Hepatocyte (in vitro differentiated cells): ENCODE measurements around the gene TRMO. TPM values are rescaled to one million over a fixed set of nuclear protein-coding genes. Genes with fewer than 3 reads are reported as not detected.

Experiments
- DNase-seq: peaks from one replicate; pipeline ENCODE4 v3.0.0-alpha.2; 2016; ENCODE audit warnings: low spot score
- H2AFZ ChIP-seq: fragments of 200-600 bp; sonication (generic); 2 replicates; pipeline ENCODE4 v1.6.0; 2016; ENCODE audit warnings: antibody characterized with exemption, mild to moderate bottlenecking
- H3K27ac ChIP-seq: fragments of 200-600 bp; sonication (generic); 2 replicates; pipeline ENCODE4 v1.5.1; 2016; ENCODE audit warnings: mild to moderate bottlenecking
- H3K27me3 ChIP-seq: fragments of 200-600 bp; sonication (generic); 2 replicates; pipeline ENCODE4 v1.6.1; 2016
- H3K36me3 ChIP-seq: fragments of 200-600 bp; sonication (generic); replicated peaks from 2 replicates; pipeline ENCODE4 v1.5.1; 2016; ENCODE audit warnings: low read depth; ENCODE audit not compliant: insufficient read depth
- H3K4me1 ChIP-seq: fragments of 200-600 bp; sonication (generic); 2 replicates; pipeline ENCODE4 v1.5.1; 2016; ENCODE audit warnings: mild to moderate bottlenecking, moderate library complexity; ENCODE audit not compliant: insufficient read depth
- H3K4me2 ChIP-seq: fragments of 200-600 bp; sonication (generic); 2 replicates; pipeline ENCODE4 v1.6.0; 2016
- H3K4me3 ChIP-seq: fragments of 200-600 bp; sonication (generic); 2 replicates; pipeline ENCODE4 v1.5.1; 2016; ENCODE audit warnings: mild to moderate bottlenecking
- H3K79me2 ChIP-seq: fragments of 200-600 bp; sonication (generic); 2 replicates; pipeline ENCODE4 v1.6.0; 2017; ENCODE audit warnings: mild to moderate bottlenecking
- H3K9me2 ChIP-seq: fragments of 200-600 bp; sonication (generic); replicated peaks from 2 replicates; pipeline ENCODE4 v1.6.0; 2017; ENCODE audit warnings: mild to moderate bottlenecking; ENCODE audit not compliant: insufficient read depth
- H3K9me3 ChIP-seq: fragments of 200-600 bp; sonication (generic); 2 replicates; pipeline ENCODE4 v1.5.1; 2016; ENCODE audit warnings: low read depth, mild to moderate bottlenecking
- H4K20me1 ChIP-seq: fragments of 200-600 bp; sonication (generic); 2 replicates; pipeline ENCODE4 v1.6.0; 2016; ENCODE audit warnings: mild to moderate bottlenecking; ENCODE audit not compliant: insufficient read depth, poor library complexity, severe bottlenecking
- CTCF ChIP-seq: fragments of 200-600 bp; sonication (generic); IDR thresholded peaks from 2 replicates; pipeline ENCODE4 v1.5.1; 2016; ENCODE audit warnings: antibody characterized with exemption, mild to moderate bottlenecking; ENCODE audit not compliant: poor library complexity
- EZH2 ChIP-seq: fragments of 200-600 bp; sonication (generic); IDR thresholded peaks from 2 replicates; pipeline ENCODE4 v1.6.1; 2016; ENCODE audit warnings: antibody characterized with exemption, mild to moderate bottlenecking, borderline replicate concordance
- EZH2phosphoT487 ChIP-seq: fragments of 200-600 bp; sonication (generic); IDR thresholded peaks from one replicate; pipeline ENCODE4 v1.6.1; 2018; ENCODE audit warnings: antibody characterized with exemption, mild to moderate bottlenecking, low read depth, moderate library complexity; ENCODE audit not compliant: unreplicated experiment, severe bottlenecking
- WGBS: methylation state at CpG from one replicate; pipeline ENCODE4 v1.1.6; 2016; ENCODE audit warnings: low lambda C conversion rate; ENCODE audit errors: missing lambda C conversion rate; 5-methylcytosine and 5-hydroxymethylcytosine counted together
- polyA plus RNA-seq: library from polyadenylated mRNA; unstranded; fragments of >200 nt; fragmentation: Nextera tagmentation; extraction: Ambion mirVana; gene quantifications from 2 replicates; pipeline ENCODE4 v1.2.1, GENCODE V29; 2016
- total RNA-seq: library from RNA; depleted of rRNA; stranded (reverse); fragments of >200 nt; gene quantifications from 2 replicates; pipeline ENCODE4 v1.2.3, GENCODE V29; 2014

The TRMO gene
- total and polyA plus RNA-seq, 2 experiments from 2014 or later = 10.8 to 22.6 TPM

DNA sequence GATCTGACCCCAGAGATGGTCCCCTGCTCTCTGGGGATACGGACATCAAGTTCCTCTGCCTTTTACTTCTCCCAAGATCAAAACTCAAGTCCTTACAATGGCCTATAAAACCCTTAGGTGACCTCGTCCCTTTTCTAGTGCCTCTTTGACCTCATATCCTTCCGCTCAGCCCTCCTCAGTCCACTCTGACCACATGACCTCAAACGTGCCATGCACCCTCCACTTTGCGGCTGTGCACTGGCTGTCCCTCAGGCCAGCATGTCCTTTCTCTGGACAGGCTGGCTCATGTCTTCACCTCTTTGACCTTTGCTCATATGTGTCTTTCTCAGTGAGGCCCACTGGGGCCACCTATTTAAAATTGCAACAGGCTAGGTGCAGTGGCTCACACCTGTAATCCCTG, 14.7 kb downstream of the TRMO start:
- Histone ChIP-seq H3K36me3 (no peaks in the 10 kb centered on the region), H3K4me3 (no peak overlapping the region), H3K9me3 (no peaks in the 10 kb centered on the region), H2AFZ (no peak overlapping the region), H4K20me1 (no peaks in the 10 kb centered on the region), H3K4me1 (no peaks in the 10 kb centered on the region), H3K27me3 (no peaks in the 10 kb centered on the region), H3K9me2 (no peaks in the 10 kb centered on the region), H3K4me2 (no peak overlapping the region), H3K27ac (no peak overlapping the region), H3K79me2 (peaks cover 10% of the 10 kb centered on the region)
- WGBS = 93% methylated on average over 5 of the region's 5 CpGs
- DNase-seq = no peak
- TF ChIP-seq EZH2 (no peak), CTCF (no peak), EZH2phosphoT487 (no peak)

- no peaks in the 10 kb centered on the region for H3K4me1 ChIP-seq
- H3K9me3 ChIP-seq = no peaks in the 10 kb centered on the region
- no peak overlapping the region for H3K27ac ChIP-seq
- H3K4me3 ChIP-seq = no peak overlapping the region
- H3K9me2 ChIP-seq = no peaks in the 10 kb centered on the region
- H2AFZ ChIP-seq = no peak overlapping the region
- WGBS = 97% methylated on average over 3 of the region's 3 CpGs
- H3K36me3 ChIP-seq = no peaks in the 10 kb centered on the region
- TF ChIP-seq CTCF (no peak), EZH2phosphoT487 (no peak), EZH2 (no peak)
- H3K27me3 ChIP-seq = no peaks in the 10 kb centered on the region
- H4K20me1 ChIP-seq = no peaks in the 10 kb centered on the region
- DNase-seq = no peak
- no peak overlapping the region for H3K4me2 ChIP-seq
- peaks cover 10% of the 10 kb centered on the region for H3K79me2 ChIP-seq
Measured at GRCh38 chr9:97907046-97907445, 15.3 kb downstream of the TRMO start.

GRCh38 chr9:97906236-97906831, 16.0 kb downstream of the TRMO start:
- 94% methylated on average over 12 of the region's 12 CpGs for WGBS
- no peaks in the 10 kb centered on the region for H4K20me1 ChIP-seq
- H3K27me3 ChIP-seq = no peaks in the 10 kb centered on the region
- no peak for DNase-seq
- H3K27ac ChIP-seq = no peak overlapping the region
- no peaks in the 10 kb centered on the region for H3K9me2 ChIP-seq
- no peak overlapping the region for H2AFZ ChIP-seq
- H3K36me3 ChIP-seq = no peaks in the 10 kb centered on the region
- TF ChIP-seq EZH2phosphoT487 = no peak
- no peak for TF ChIP-seq CTCF
- TF ChIP-seq EZH2 = no peak
- H3K4me2 ChIP-seq = no peak overlapping the region
- H3K4me3 ChIP-seq = no peak overlapping the region
- no peaks in the 10 kb centered on the region for H3K4me1 ChIP-seq
- peaks cover 10% of the 10 kb centered on the region for H3K79me2 ChIP-seq
- H3K9me3 ChIP-seq = no peaks in the 10 kb centered on the region

- Histone ChIP-seq H3K79me2 (peaks cover 10% of the 10 kb centered on the region), H3K36me3 (no peaks in the 10 kb centered on the region), H3K4me1 (no peaks in the 10 kb centered on the region), H3K9me2 (no peaks in the 10 kb centered on the region), H2AFZ (no peak overlapping the region), H3K9me3 (no peaks in the 10 kb centered on the region), H3K4me3 (no peak overlapping the region), H3K27me3 (no peaks in the 10 kb centered on the region), H3K27ac (no peak overlapping the region), H4K20me1 (no peaks in the 10 kb centered on the region), H3K4me2 (no peak overlapping the region)
- TF ChIP-seq EZH2phosphoT487 = no peak
- 97% methylated on average over 2 of the region's 2 CpGs for WGBS
- no peak for DNase-seq
Measured at GRCh38 chr9:97905228-97905627, 17.1 kb downstream of the TRMO start.
